Small intestine (tissue), 7 donors: ENCODE data around the gene LRRC75A. TPM values are rescaled to one million over a fixed set of nuclear protein-coding genes. Genes with fewer than 3 reads are reported as not detected.
"Not testable (repeated sequence)": the region's sequence is repeated elsewhere in the genome, so short reads cannot be mapped to it uniquely, and the experiment has no call there.

Experiments
- DNase-seq, 2 donors: peaks; one replicate each; pipeline versions ENCODE4 v3.0.0 to v3.0.0-alpha.2; 2013
- FAIRE-seq: peaks from 2 replicates; lab custom pipeline; 2012; peaks lifted over from hg19 to GRCh38; lab: Jason Lieb, UNC
- H3K27ac ChIP-seq, 3 donors: one replicate each; pipeline ENCODE4 v1.5.1; 2013; ENCODE audit warnings: low read length in 2 of 3, mild to moderate bottlenecking in 2 of 3, control low read depth in 1 of 3, inconsistent platforms in 1 of 3, low read depth in 1 of 3, moderate library complexity in 1 of 3
- H3K27me3 ChIP-seq, 3 donors: one replicate each; pipeline ENCODE4 v1.6.1; 2013; ENCODE audit warnings: low read length in 3 of 3, inconsistent platforms in 1 of 3; ENCODE audit not compliant: control insufficient read depth in 3 of 3, insufficient read depth in 3 of 3
- H3K36me3 ChIP-seq, 3 donors: one replicate each; pipeline ENCODE4 v1.6.1; 2013; ENCODE audit warnings: low read length in 3 of 3, inconsistent platforms in 1 of 3, low read depth in 1 of 3, mild to moderate bottlenecking in 1 of 3, moderate library complexity in 1 of 3; ENCODE audit not compliant: control insufficient read depth in 3 of 3, insufficient read depth in 2 of 3
- H3K4me1 ChIP-seq, 3 donors: one replicate each; pipeline ENCODE4 v1.6.1; 2013; ENCODE audit warnings: low read length in 2 of 3, inconsistent platforms in 1 of 3, low read depth in 1 of 3, mild to moderate bottlenecking in 1 of 3, moderate library complexity in 1 of 3; ENCODE audit not compliant: control insufficient read depth in 3 of 3, insufficient read depth in 2 of 3
- H3K4me3 ChIP-seq, 3 donors: one replicate each; pipeline ENCODE4 v1.5.1; 2013; ENCODE audit warnings: low read length in 3 of 3, control low read depth in 1 of 3, inconsistent platforms in 1 of 3, low read depth in 1 of 3, mild to moderate bottlenecking in 1 of 3, moderate library complexity in 1 of 3
- H3K9me3 ChIP-seq, 2 donors: one replicate each; pipeline ENCODE4 v1.6.1; 2013; ENCODE audit warnings: low read depth in 1 of 2, low read length in 1 of 2; ENCODE audit not compliant: control insufficient read depth in 2 of 2, insufficient read depth in 1 of 2
- WGBS, 3 donors: extraction: QIAGEN DNeasy Blood & Tissue Kit; methylation state at CpG; one replicate each; pipeline ENCODE4 v1.1.7; 2013; 5-methylcytosine and 5-hydroxymethylcytosine counted together
- polyA plus RNA-seq, 4 donors: library from polyadenylated mRNA; stranded (reverse) in 3 of 4; unstranded in 1 of 4; fragments of 200-250 nt in 3 of 4; fragments of 120-200 nt in 1 of 4; gene quantifications; one replicate each; pipeline versions ENCODE4 v1.2.1 to v1.2.3, GENCODE V29; 2013
- donor health status: healthy with polysubstance abuse.
- donor health status: control.
- donor health status: control.
- donor health status: Bipolar disorder and iron deficiency.
- donor health status: healthy.

The LRRC75A gene
- polyA plus RNA-seq, 4 donors: 30.5 to 130 (median 64.3) TPM

DNA sequence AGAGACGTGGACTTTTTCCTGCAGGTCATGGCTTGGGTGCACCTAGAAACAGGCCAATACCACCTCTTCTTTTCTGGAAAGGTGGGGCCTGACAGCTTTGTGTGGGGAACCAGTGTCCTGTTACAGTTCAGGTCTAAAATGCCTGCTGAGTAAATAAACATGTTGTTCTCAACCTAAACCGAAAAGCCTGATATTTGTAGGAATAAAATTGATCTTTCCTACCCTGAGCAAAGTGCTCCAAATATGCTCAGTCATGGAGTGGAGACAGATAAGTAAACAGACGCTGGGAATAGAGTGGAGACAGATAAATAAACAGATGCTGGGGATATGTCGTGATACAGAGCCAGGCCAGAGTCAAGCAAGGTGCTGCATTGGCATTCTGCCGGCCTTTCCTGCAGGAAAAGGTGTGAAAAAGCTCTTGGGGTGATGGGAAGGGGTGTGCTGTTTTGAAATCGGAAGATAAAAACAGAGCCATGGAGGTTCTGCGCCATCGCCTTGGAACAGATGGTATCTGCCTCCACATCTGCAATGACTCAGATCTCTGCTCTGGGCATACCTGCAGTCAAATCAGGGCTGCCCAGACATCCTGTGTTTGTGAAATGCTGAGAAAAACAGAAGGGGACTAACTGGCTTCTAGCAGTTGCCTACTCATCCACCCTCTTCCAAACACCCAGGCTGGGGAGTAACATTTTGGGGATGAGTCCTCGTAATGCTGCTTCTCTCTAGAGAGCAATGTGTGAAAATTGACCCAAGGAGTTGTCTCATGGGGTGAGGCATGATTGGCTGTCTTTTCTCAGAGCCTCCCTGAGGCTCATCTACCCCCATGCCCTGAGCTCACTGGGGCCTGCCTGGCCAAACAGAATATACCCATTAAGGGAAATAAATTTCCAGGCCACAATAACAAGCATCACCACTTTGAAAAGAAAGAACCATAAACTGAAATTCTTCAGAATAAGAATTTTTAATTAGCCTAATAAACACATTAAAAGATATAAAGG lies 93.4 kb downstream of the LRRC75A start:
- no peak for DNase-seq
- no peaks in the 10 kb centered on the region for H3K9me3 ChIP-seq
- FAIRE-seq: no peak
- no peak overlapping the region for H3K4me3 ChIP-seq
- H3K27me3 ChIP-seq: no peaks in the 10 kb centered on the region
- H3K4me1 ChIP-seq: no peaks in the 10 kb centered on the region
- WGBS, 3 donors: 59 to 75% (median 63%) methylated on average over 8 to 9 of the region's 9 CpGs
- no peaks in the 10 kb centered on the region for H3K36me3 ChIP-seq
- H3K27ac ChIP-seq: no peak overlapping the region

DNA sequence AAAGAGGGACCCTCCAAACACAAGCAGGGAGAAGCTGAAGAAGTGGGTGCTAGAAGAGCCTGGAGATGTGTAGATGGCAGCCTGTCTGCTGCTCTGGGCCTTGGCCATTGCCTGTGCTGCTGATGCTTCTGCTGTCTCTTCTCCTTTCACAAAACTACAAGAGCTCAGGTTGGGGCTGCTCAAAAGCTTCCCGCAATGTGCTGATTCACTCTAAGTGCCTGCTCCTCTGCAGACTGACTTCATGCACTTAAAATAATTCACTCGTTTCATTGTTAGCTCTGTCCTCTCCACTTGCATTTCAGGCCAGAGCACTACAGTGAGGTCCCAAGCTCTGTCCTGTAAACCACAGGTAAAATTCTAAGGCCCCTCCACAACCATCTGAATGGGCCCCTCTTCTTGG lies 95.3 kb downstream of the LRRC75A start:
- not testable (repeated sequence) for H3K9me3 ChIP-seq, H3K4me3 ChIP-seq, H3K4me1 ChIP-seq, H3K27me3 ChIP-seq, DNase-seq, H3K27ac ChIP-seq, FAIRE-seq, H3K36me3 ChIP-seq
- 74 to 94% (median 93%) methylated on average over 2 of the region's 2 CpGs for WGBS, 3 donors

- H3K9me3 ChIP-seq, FAIRE-seq, H3K4me3 ChIP-seq, H3K4me1 ChIP-seq, H3K27ac ChIP-seq, H3K36me3 ChIP-seq, DNase-seq, H3K27me3 ChIP-seq: not testable (repeated sequence)
- 63 to 67% (median 65%) methylated on average over 4 of the region's 4 CpGs for WGBS, 3 donors
These were observed 96.1 kb downstream of the LRRC75A start for GRCh38 chr17:16395887-16396286.

- H3K9me3 ChIP-seq, H3K36me3 ChIP-seq, FAIRE-seq, H3K27me3 ChIP-seq, H3K27ac ChIP-seq, DNase-seq, H3K4me3 ChIP-seq, H3K4me1 ChIP-seq: not testable (repeated sequence)
- 53 to 79% (median 64%) methylated on average over 11 of the region's 11 CpGs for WGBS, 3 donors
These were observed 99.5 kb downstream of the LRRC75A start for GRCh38 chr17:16392491-16392890.

Other genes with a start within 250 kb of the LRRC75A start
- gene CENPV, start 138.7 kb downstream of the LRRC75A start, polyA plus RNA-seq: 100 to 1,000 TPM; 115 to 185 (median 147) TPM
- 1,000 to 10,000 TPM; 1,011 to 2,335 (median 1,850) TPM for gene UBB, start 111.1 kb downstream of the LRRC75A start, polyA plus RNA-seq
- 1 to 10 TPM in 3 of 4 donors, under 1 TPM in 1; 0.45 to 9.3 (median 3.3) TPM for gene TRPV2, start 76.6 kb downstream of the LRRC75A start, polyA plus RNA-seq
- 1 to 10 TPM in 2 of 4 donors, under 1 TPM in 1, not detected in 1; 0.81 to 2.7 (median 2.2) TPM for gene ZNF287, start 77.0 kb upstream of the LRRC75A start, polyA plus RNA-seq
- 1 to 10 TPM in 1 of 4 donors, under 1 TPM in 3; 0.45 to 4.9 (median 0.70) TPM for gene ZNF624, start 161.7 kb upstream of the LRRC75A start, polyA plus RNA-seq
- under 1 TPM in 2 of 4 donors, not detected in 2; 0.34 to 0.73 TPM for gene CCDC144A, start 198.0 kb upstream of the LRRC75A start, polyA plus RNA-seq